DMS53 (cell line): ENCODE measurements around the gene PQBP1.
"Not testable (repeated sequence)": the region's sequence is repeated elsewhere in the genome, so short reads cannot be mapped to it uniquely, and the experiment has no call there.

Experiments
- DNase-seq: peaks from one replicate; lab custom pipeline; 2025; lab: John Stamatoyannopoulos, UW

Gene PQBP1

GRCh38 chrX:48897625-48898306 lies at the start of gene PQBP1, which contains the start of gene TIMM17B:
Gene PQBP1, plus strand, starts transcription at chrX:48897930. Its CDS starts 580 bp downstream, at chrX:48898510.
Gene TIMM17B, minus strand, starts transcription at chrX:48897768. Its CDS starts 19 bp downstream, at chrX:48897749.
- DNase-seq: peak; percentile 98

GRCh38 chrX:48848847-48849246 lies 48.9 kb upstream of the PQBP1 start:
- no peak for DNase-seq

- DNase-seq: no peak
Measured at GRCh38 chrX:48852857-48853256, 44.9 kb upstream of the PQBP1 start.

- not testable (repeated sequence) for DNase-seq
Measured at GRCh38 chrX:48853494-48853893, 44.2 kb upstream of the PQBP1 start.

GRCh38 chrX:48854121-48854804 lies 43.5 kb upstream of the PQBP1 start:
- DNase-seq: not testable (repeated sequence)

- DNase-seq: peak; percentile 15
Measured at GRCh38 chrX:48854898-48855297, 42.8 kb upstream of the PQBP1 start.

- DNase-seq: no peak
Measured at GRCh38 chrX:48864210-48864609, 33.5 kb upstream of the PQBP1 start.

- DNase-seq: not testable (repeated sequence)
Measured at GRCh38 chrX:48872017-48872416, 25.7 kb upstream of the PQBP1 start.

GRCh38 chrX:48876944-48877343 lies 20.8 kb upstream of the PQBP1 start:
- not testable (repeated sequence) for DNase-seq

- peak; percentile 51 for DNase-seq
Measured at GRCh38 chrX:48883729-48884128, 14.0 kb upstream of the PQBP1 start.

GRCh38 chrX:48886586-48886985 lies 11.1 kb upstream of the PQBP1 start:
- DNase-seq: not testable (repeated sequence)

- DNase-seq: peak; percentile 44
Measured at GRCh38 chrX:48890296-48890925, 7.3 kb upstream of the PQBP1 start.

GRCh38 chrX:48890934-48891401 lies 6.8 kb upstream of the PQBP1 start:
- peak; percentile 58 for DNase-seq

GRCh38 chrX:48891402-48892288 lies 6.1 kb upstream of the PQBP1 start:
- peak; percentile 97 for DNase-seq

GRCh38 chrX:48892896-48893295 lies 4.8 kb upstream of the PQBP1 start:
- DNase-seq: no peak

GRCh38 chrX:48893556-48894348 lies 4.0 kb upstream of the PQBP1 start:
- DNase-seq: no peak

GRCh38 chrX:48894891-48895290 lies 2.8 kb upstream of the PQBP1 start:
- DNase-seq: no peak

- peak; percentile 75 for DNase-seq
Measured at GRCh38 chrX:48896611-48897011, 1.1 kb upstream of the PQBP1 start.

GRCh38 chrX:48897157-48897624 lies 539 bp upstream of the PQBP1 start:
- peak; percentile 97 for DNase-seq

- DNase-seq: no peak
Measured at GRCh38 chrX:48899078-48899410, 1.3 kb downstream of the PQBP1 start.

GRCh38 chrX:48901069-48901468 lies 3.3 kb downstream of the PQBP1 start:
- no peak for DNase-seq
